ENCODE data around the gene DNAI4. TPM values are rescaled to one million over a fixed set of nuclear protein-coding genes. Genes with fewer than 3 reads are reported as not detected.
"Not testable (repeated sequence)": the region's sequence is repeated elsewhere in the genome, so short reads cannot be mapped to it uniquely, and the experiment has no call there.

Gene DNAI4, protein sequence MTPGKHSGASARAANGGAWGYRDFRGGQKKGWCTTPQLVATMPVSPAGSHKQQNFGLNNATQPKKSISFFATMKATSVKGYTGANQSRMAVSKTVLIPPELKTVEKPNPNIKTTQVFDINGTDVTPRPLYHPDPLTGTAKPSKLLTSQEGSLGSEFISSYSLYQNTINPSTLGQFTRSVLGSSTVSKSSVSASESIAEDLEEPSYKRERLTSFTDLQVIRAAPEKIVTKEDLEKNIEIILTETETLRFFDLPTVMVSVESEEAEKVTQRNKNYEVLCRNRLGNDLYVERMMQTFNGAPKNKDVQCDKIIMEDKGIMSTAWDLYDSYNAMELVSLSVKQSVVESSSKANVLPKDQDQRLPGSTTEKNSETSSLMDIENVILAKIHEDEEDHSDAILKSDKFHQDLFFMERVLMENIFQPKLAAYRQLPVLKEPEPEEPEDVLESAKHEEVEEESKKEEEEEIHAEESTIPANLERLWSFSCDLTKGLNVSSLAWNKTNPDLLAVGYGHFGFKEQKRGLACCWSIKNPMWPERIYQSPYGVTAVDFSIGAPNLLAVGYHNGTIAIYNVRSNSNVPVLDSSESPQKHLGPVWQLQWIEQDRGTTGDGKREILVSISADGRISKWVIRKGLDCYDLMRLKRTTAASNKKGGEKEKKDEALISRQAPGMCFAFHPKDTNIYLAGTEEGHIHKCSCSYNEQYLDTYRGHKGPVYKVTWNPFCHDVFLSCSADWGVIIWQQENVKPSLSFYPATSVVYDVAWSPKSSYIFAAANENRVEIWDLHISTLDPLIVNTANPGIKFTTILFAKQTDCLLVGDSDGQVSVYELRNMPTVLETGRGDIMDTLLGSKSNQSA
- polyA plus RNA-seq (2011; rRNA removed): 2.1 and 2.2 TPM in 2 replicates
- 1.4 and 4.6 TPM in 2 replicates for polyA minus RNA-seq (2011; rRNA and poly(A)+ RNA removed)

DNA sequence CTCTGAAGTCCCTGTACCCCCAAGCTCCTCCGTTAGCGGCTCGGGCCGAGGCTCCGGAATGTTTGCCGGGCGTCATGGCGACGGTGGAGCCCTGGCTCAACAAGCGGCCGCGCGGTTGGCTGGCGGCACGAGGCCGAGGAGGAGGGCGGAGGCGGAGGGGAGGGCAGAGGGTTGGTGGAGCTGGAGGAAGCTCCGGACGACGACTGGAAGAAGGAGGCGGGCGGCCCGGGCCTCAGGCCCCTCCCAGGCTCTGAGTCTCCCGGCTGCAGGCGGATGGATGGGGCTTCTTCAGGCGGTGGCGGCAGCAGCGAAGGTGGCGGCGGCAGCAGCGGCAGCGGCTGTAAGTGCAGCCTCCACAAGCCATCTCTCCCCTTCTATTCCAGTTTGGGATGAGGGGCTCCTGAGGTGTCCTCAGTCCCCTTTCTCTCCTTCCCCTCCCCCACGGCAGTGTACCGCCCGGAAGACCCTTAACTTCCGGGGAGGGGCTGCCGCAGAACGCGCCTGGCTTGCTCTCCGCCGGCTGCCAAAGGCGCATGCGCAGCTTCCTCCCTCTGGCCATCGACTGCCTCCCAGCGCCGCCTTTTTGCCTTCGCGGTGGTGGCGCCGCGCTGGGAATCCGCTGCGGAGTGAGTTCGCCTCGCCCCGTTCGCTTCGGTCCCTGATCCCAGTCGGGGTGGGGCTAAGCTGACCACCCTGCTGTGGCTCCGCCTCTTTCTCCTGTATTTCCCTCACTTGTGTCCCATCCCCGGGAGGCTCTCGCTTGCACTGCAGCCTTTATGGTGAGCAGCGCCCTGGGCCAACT is at the start of gene DNAI4, which contains the start of gene MIER1:
TSS of gene DNAI4 (minus strand) at position 101 of the 802 bp plus-strand sequence. CDS start at position 76, 25 bp downstream.
TSS of gene MIER1 (plus strand) at position 235 of the 802 bp plus-strand sequence. CDS start at position 274, 39 bp downstream.
- H3K27ac ChIP-seq (ENCODE audit: low read depth, low read length): peak within 1 kb of the TSS; percentile 63
- peak; percentile 98 for DNase-seq (ENCODE audit: low read depth, low spot score)
- no peaks in the 10 kb centered on the region for H3K27me3 ChIP-seq (ENCODE audit: control insufficient read depth, insufficient read depth, low read length)
- H3K4me3 ChIP-seq (ENCODE audit: low read depth, low read length): peak within 1 kb of the TSS; percentile 85
- POLR2A ChIA-PET: interaction anchor here (0.6 to 1.7 kb wide), 8 partner anchors 10 to 136 kb away, joined by 3 to 6 read pairs (median 4); partner anchors contain the start of gene SLC35D1
- TF ChIP-seq, protein P1, sequence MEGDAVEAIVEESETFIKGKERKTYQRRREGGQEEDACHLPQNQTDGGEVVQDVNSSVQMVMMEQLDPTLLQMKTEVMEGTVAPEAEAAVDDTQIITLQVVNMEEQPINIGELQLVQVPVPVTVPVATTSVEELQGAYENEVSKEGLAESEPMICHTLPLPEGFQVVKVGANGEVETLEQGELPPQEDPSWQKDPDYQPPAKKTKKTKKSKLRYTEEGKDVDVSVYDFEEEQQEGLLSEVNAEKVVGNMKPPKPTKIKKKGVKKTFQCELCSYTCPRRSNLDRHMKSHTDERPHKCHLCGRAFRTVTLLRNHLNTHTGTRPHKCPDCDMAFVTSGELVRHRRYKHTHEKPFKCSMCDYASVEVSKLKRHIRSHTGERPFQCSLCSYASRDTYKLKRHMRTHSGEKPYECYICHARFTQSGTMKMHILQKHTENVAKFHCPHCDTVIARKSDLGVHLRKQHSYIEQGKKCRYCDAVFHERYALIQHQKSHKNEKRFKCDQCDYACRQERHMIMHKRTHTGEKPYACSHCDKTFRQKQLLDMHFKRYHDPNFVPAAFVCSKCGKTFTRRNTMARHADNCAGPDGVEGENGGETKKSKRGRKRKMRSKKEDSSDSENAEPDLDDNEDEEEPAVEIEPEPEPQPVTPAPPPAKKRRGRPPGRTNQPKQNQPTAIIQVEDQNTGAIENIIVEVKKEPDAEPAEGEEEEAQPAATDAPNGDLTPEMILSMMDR (IDR thresholded peaks at IDR 0.05; ENCODE audit: low read depth, low read length): peak; percentile 31; the same call in 1 of the 2 replicates
- H3K9me3 ChIP-seq (ENCODE audit: control insufficient read depth, insufficient read depth, low read length): no peaks in the 10 kb centered on the region
- CTCF ChIA-PET: interaction anchor here (0.6 to 2.0 kb wide), 8 partner anchors 10 to 288 kb away, joined by 3 to 9 read pairs (median 4); partner anchors contain the start of gene IL23R

- H3K27me3 ChIP-seq (ENCODE audit: control insufficient read depth, insufficient read depth, low read length): no peaks in the 10 kb centered on the region
- DNase-seq (ENCODE audit: low read depth, low spot score): no peak
- ChIA-PET CTCF (no interaction called here), POLR2A (no interaction called here)
- no peaks in the 10 kb centered on the region for H3K9me3 ChIP-seq (ENCODE audit: control insufficient read depth, insufficient read depth, low read length)
- TF ChIP-seq, protein P1 (IDR thresholded peaks at IDR 0.05; ENCODE audit: low read depth, low read length): no peak
- no peak overlapping the region for H3K4me3 ChIP-seq (ENCODE audit: low read depth, low read length)
- no peak overlapping the region for H3K27ac ChIP-seq (ENCODE audit: low read depth, low read length)
Measured at GRCh38 chr1:66968574-66968973, 43.9 kb upstream of the DNAI4 start.

GRCh38 chr1:66966188-66966873 is 41.7 kb upstream of the DNAI4 start:
- H3K27ac ChIP-seq (ENCODE audit: low read depth, low read length); H3K9me3 ChIP-seq (ENCODE audit: control insufficient read depth, insufficient read depth, low read length); POLR2A ChIA-PET; H3K4me3 ChIP-seq (ENCODE audit: low read depth, low read length); H3K27me3 ChIP-seq (ENCODE audit: control insufficient read depth, insufficient read depth, low read length); DNase-seq (ENCODE audit: low read depth, low spot score); CTCF ChIA-PET: not testable (repeated sequence)

GRCh38 chr1:66957938-66958337 is 33.3 kb upstream of the DNAI4 start:
- H3K27ac ChIP-seq (ENCODE audit: low read depth, low read length): no peak overlapping the region

More at GRCh38 chr1:66957938-66958337, 33.3 kb upstream of the DNAI4 start:
- DNase-seq (ENCODE audit: low read depth, low spot score): no peak
- ChIA-PET POLR2A (no interaction called here), CTCF (interaction anchor here (0.6 kb wide), 2 partner anchors 21 to 84 kb away, joined by 3 read pairs; no protein-coding TSS in a partner anchor)
- Histone ChIP-seq H3K27me3 (ENCODE audit: control insufficient read depth, insufficient read depth, low read length) (no peaks in the 10 kb centered on the region), H3K9me3 (ENCODE audit: control insufficient read depth, insufficient read depth, low read length) (no peaks in the 10 kb centered on the region), H3K4me3 (ENCODE audit: low read depth, low read length) (no peak overlapping the region)
- TF ChIP-seq, protein P1 (IDR thresholded peaks at IDR 0.05; ENCODE audit: low read depth, low read length): no peak

Measured in AG04450 (cell line).